Amygdala (tissue), 56 donors: Measurements from ENCODE around the gene ACOT4.
"Not testable (repeated sequence)": the region's sequence is repeated elsewhere in the genome, so short reads cannot be mapped to it uniquely, and the experiment has no call there.

Source experiments
- DNase-seq, 56 donors: peaks; one replicate each; lab custom pipeline; 2025; lab: John Stamatoyannopoulos, UW

ACOT4 gene

DNA sequence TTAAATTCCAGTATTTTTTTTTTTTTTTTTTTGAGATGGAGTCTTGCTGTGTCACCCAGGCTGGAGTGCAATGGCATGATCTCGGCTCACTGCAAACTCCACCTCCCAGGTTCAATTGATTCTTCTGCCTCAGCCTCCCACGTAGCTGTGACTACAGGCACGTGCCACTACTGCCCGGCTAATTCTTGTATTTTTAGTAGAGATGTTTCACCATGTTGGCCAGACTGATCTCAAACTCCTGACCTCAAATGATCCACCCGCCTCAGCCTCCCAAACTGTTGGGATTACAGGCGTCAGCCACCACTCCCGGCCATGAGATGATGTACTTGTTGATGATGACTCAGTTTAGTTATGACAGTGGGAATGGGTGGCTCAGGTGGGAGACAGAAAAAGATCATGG is 17.4 kb upstream of the ACOT4 start:
- DNase-seq = not testable (repeated sequence)

DNA sequence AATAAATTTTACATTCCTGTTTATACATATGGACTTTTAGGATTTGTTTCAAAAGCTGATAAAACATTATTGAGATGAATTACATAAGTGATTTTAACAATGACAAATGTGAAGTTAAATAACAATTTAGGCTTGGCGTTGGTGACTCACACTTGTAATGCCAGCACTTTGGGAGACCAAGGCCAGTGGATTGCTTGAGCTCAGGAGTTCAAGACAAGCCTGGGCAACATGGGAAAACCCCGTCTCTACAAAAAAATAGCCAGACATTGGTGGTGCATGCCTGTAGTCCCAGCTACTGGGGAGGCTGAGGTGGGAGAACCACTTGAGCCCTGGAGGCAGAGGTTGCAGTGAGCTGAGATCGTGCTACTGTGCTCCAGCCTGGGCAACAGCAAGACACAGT is 15.3 kb upstream of the ACOT4 start:
- no peak for DNase-seq

DNA sequence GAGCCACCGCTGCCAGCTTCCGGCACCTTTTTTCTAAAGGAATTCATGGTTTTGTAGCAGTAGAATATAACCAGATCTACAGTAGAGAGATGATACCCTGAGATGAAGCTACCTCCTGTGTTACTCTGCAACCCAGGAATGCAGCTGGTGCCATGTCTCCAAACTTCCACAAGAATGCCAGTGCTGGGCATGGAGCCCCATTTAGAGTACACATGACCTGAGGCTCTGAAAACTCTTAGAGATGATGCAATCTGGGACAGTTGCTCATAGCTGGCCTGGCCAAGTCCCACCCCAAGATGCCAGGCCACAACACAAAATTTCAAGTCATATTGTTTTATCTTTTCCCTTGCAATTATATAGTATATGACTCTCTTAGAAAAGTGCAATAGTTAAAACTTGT is 14.5 kb upstream of the ACOT4 start:
- DNase-seq = not testable (repeated sequence)

DNA sequence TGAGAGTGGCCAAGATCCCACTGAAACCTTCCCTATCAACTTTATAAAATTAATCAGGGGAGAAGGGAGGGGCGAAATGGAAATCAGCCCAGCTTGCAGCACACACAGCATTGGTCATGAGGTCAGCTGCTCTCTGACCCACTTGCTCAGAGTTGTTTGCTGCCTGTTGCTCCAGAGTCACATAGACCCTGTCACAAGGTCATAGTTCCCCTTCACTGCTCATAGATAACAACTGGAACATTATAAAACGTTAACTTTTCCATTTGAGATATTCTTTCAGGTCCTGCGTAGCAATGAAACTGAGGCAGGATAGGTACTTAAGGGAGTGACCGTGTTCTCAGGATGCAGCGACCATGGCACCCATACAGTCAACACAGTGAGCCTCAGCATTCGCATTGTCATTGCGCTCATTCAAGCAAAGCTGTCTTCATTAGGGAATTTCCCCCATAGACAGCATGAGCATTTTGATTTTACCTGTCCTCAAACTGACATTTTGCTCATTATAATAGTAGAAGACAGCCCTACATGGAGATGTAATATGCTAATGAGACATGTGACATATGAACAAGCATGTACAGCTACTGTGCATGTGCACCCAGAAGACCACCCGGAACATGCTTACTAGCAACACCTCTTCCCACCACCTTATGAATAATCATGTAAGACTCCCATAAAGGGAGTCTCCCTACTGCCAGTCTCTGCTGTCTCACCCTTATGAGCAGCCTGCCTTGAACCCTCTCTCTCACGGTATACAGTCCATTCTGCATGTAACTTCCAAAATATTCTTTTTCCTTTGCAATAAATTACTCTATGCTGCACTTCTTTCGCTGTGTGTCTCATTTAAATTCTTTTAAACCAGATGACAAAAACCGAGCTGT is 9.3 kb upstream of the ACOT4 start:
- not testable (repeated sequence) for DNase-seq

DNA sequence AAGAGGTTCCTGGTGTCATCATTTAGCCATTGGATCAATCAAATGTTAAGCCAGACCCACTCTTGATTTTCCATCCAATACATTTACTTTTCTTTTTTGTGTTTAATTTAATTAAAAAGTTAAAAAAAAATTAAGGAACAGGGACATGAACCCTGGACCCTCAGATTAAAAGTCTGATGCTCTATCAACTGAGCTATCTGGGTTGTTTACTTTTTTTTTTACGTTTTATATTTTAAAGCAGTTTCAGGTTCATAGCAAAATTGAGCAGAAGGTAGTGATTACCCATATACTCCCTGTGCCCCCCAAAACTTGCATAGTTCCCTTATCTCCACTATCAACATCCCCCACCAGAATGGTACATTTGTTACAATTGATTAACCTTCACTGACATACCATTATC is 3.0 kb upstream of the ACOT4 start:
- DNase-seq = no peak

DNA sequence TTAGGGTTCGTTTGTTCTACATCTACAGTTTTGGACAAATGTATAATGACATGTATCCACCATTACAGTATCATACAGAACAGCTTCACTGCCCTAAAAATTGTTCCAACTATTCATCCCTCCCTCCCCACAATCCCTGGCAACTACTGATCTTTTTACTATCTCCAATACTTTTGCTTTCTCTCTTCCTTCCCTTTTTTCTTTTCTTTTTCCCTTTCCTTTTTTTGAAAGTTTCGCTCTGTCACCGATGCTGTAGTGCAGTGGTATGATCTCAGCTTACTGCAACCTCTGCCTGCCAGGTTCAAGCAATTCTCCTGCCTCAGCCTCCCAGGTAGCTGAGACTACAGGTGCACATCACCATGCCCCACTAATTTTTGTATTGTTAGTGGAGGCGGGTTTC is 2.6 kb upstream of the ACOT4 start:
- DNase-seq = no peak

DNA sequence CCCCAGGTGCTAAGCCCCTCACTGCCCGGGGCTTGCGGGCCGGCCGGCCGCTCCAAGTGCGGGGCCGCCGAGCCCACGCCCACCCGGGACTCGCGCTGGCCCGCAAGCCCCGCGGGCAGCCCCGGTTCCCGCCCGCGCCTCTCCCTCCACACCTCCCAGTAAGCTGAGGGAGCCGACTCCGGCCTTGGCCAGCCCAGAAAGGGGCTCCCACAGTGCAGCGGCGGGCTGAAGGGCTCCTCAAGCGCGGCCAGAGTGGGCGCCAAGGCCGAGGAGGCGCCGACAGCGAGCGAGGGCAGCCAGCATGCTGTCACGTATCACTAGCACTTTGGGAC is 1.0 kb upstream of the ACOT4 start:
- DNase-seq = not testable (repeated sequence)

DNA sequence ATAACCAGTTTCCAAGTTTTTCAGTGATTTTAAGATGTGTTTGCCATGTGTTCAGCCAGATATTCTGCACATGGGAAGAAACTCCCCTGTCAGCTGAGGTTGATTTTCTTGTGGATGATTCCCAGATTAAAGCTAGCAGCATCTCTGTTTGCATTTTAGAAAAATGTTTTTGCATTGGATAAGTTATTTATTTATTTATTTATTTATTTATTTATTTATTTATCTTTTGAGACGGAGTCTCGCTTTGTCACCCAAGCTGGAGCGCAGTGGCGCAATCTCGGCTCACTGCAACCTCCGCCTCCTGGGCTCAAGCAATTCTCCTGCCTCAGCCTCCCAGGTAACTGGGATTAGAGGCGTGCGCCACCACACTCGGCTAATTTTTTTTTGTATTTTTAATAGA is 2.8 kb downstream of the ACOT4 start:
- DNase-seq = no peak

DNA sequence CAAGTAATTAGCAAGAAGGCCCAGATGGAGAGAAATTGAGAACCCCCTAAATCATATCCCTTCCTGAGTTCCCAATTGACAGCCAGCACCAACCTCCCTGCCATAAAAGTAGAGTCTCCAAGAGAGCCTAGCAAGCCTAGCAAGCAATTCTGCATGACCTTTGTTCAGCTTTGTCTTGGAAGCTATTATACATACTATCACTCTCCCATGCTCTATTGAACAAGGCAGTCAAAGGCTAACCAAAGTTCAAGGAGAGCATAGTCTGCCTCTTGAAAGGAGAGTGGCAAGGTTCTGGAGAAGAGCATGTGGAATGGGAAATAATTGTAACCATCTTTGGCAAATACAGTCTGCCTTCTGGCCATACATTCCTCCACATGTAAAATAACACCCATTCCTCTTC is 7.8 kb downstream of the ACOT4 start:
- DNase-seq = no peak

DNA sequence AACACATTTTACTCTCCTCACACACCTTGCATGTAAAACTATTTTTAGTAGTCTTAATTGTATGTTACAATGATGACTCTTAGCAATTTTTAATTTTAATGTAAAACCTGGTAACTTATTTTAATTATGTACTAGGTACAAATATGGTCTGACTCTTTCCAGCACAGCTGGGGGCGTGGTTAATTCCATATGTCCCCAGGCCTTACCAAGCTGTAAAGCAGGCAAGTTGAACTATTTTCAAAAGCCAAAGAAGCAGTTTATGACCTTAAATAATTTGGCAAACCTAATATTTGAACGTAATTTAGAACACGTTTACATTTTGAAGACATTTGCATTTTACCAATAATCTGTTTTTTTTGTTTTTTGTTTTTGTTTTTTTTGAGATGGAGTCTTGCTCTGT is 11.3 kb downstream of the ACOT4 start:
- no peak for DNase-seq

DNA sequence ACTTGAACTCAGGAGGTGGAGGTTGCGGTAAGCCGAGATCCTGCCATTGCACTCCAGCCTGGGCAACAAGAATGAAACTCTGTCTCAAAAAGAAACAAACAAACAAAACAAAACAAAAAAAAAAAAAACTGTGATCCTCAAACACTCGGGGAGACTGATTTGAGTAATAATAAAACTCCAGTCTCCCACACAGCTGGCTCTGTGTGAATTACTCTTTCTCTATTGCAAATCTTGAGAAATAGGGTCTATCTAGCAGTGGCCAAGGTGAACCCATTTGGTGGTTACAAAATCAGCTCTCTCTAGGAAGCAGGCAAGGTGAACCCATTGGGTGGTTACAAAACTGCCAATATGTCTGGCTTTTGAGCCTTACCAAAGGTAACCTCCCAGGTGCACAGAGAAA is 14.6 kb downstream of the ACOT4 start:
- DNase-seq = no peak

DNA sequence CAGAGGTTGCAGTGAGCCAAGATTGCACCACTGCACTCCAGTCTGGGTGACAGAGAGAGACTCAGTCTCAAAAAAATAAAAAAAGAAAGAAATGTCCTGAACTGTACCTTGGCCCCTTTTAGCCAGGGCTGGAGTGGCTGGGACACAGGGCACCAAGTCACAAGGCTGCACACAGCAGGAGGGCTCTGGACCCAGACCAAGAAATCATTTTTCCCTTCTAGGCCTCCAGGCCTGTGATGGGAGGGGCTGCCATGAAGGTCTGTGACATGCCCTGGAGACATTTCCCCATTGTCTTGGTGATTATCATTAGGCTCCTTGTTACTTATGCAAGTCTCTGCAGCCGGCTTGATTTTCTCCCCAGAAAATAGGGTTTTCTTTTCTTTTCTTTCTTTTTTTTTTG is 15.6 kb downstream of the ACOT4 start:
- no peak for DNase-seq

DNA sequence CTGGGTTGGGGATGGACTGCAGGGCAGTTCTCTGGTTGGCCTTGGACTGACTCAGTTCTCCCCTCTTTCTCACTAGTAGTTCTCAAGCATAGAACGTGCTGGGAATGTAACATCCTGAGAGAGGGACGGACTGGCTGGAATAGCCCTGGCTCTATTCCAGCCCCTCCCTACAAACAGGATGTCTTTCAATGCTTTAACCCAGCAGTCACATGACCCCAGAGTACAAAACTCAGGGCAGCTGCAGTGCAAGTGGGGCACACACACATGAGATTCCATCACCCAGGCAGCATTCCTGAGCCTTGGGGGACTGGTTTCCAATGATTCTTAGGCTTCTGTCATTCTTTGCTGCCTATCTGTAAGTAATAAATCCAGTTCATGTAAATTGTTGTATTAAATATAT is 19.0 kb downstream of the ACOT4 start:
- peak in 20 of 56 donors; percentile 1 to 42 (median 9) for DNase-seq

DNA sequence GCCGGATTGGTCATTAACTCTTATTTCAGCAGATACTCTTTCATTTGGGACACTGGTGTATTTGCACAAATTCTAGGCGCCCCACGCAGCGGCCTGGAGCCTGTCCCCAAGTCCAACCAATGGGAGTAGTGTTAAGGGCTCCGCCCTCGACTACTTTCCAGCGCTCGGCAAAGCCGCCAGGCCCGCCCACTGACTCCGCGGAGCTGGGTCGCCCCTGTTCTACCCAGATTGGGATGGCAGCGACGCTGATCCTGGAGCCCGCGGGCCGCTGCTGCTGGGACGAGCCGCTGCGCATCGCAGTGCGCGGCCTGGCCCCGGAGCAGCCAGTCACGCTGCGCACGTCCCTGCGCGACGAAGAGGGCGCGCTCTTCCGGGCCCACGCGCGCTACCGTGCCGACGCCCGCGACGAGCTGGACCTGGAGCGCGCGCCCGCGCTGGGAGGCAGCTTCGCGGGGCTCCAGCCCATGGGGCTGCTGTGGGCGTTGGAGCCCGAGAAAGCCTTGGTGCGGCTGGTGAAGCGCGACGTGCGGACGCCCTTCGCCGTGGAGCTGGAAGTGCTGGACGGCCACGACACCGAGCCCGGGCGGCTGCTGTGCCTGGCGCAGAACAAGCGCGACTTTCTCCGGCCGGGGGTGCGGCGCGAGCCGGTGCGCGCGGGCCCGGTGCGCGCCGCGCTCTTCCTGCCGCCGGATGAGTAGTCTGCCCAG is 20.8 kb downstream of the ACOT4 start, which contains the start of gene ACOT6:
ACOT6 (plus strand) TSS at position 179 of the 707 bp plus-strand sequence; CDS start at position 234, 55 bp downstream.
- DNase-seq = peak in 46 of 56 donors; percentile 17 to 78 (median 52)

DNA sequence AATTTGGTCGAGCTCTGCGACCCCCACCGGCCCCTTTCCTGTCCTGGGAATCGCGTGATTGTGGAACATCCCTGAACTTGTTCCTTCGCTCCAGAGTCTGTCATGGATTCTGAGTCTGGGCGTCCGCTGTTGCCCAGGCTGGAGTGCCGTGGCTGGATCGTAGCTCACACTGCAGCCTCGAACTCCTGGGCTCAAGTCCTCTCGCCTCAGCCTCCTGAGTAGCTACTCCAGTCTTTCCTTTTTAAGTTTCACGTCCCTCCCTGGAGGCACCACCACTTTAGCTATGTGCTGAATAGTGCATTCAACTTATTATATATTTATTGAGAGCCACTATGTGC is 21.3 kb downstream of the ACOT4 start:
- peak in 5 of 56 donors; percentile 33 to 60 (median 49) for DNase-seq

DNA sequence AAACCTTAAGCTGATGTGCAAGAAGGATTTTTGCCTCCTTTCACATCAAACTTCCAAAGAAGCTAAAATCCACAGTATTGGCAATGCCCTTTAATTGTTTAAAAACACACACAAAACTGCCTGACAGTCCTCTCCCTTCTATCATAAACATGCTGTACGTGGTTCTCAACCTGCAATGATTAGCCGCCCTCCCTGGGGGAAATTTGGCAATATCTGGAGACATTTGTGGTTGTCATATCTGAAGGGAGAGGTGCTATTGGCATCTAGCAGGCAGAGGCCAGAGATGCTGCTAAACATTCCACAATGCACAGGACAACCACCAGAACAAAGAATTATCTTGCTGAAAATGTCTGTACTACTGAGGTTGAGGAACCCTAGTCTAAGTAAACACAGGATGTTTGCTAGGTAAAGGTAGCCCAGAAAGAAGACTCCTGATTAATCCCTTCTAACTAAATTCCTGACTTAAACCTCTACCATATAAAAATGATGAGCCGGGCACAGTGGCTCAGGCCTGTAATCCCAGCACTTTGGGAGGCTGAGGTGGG is 21.8 kb downstream of the ACOT4 start:
- no peak for DNase-seq

DNA sequence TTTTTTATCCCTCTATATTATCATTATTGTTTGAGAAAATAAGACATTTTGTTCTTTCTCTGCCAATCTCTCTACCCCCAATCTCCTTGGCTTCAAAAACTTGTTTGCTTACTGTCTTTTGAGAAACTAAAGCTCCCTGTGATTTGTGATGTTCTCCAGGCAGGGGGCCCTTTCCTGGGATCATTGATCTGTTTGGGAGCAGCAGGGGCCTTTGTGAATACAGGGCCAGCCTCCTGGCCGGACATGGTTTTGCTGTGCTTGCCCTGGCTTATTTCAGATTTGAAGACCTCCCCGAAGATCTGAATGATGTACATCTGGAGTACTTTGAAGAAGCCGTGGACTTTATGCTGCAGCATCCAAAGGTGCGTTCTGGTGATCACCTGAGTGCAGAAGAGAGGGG is 25.2 kb downstream of the ACOT4 start:
- no peak for DNase-seq

DNA sequence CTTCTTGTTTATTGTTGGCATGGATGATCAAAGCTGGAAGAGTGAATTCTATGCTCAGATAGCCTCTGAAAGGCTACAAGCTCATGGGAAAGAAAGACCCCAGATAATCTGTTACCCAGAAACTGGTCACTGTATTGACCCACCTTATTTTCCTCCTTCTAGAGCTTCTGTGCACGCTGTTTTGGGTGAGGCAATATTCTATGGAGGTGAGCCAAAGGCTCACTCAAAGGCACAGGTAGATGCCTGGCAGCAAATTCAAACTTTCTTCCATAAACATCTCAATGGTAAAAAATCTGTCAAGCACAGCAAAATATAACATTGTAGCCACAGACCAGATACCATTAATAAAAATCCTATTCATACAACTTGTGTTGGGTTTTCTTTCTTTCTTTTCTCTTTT is 27.9 kb downstream of the ACOT4 start:
- DNase-seq = no peak

DNA sequence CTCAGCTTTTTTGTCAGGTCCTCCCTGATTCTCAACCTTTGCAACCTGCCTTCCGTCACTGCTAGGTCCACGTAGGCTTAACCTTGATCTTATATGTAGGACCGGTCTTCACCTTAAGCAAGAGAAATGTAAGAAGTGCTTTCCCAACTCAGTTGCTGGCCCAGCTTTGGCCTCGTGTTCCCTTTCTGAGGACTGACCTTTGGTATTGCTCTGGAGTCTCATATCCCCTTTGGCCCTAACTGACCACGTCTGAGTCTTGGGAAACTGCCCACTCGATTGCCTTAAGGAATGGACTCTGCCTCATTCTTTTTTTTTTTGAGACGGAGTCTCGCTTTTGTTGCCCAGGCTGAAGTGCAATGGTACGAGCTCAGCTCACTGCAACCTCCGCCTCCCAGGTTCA is 28.6 kb downstream of the ACOT4 start:
- DNase-seq = no peak

DNA sequence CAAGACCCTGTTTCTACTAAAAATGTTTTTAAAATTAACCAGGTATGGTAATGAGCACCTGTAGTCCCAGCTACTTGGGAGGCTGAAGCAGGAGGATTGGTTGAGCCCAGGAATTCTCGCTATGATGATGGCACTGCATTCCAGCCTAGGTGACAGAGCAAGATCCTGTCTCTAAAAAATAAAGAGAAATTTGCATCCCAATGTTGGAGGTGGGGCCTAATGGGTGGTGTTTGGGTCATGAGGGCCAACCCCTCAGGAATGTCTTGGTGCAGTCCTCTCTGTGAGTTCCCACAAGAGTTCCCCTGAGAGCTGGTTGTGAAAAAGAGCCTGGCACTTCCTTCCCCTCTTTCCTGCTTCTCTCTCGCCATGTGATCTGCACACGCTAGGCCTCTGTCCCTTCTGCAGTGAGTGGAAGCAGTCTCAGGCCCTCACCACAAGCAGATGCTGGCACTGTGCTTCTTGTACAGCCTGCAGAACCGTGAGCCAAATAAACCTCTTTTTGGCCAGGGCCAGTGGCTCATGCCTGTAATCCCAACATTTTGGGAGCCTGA is 31.9 kb downstream of the ACOT4 start:
- no peak for DNase-seq

DNA sequence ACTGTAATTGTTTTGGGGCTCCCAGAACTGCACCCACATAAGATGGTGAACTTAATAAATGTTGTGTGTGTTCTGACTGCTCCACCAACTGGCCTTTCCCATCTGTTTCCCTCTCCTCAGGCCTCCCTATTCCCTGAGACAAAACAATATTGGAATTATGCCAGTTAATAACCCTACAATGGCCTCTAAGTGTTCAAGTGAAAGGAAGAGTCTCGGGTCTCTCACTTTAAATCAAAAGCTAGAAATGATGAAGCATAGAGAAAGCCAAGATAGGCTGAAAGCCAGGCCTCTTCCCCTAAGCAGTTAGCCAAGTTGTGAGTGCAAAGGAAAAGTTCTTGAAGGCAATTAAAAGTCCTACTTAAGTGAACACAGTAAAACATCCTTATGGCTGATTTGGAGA is 34.0 kb downstream of the ACOT4 start:
- no peak for DNase-seq

DNA sequence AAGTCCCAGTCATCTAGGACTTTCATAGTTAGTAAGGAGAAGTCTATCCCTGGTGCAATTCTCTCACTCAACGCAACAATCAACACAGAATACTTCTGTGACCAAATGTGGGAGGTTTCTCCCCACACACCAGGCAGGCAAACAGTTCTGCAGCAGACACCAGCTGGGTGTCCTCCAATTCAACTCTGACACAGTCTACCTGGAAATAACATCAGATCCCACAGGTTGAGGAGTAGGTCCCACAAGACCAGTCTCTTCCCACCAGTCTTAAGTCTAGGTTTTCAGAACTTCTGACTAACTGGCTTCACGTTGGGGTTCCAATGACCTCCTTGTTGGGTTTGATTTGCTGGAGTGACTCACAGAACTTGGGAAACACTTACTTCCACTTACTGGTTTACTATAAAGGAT is 35.5 kb downstream of the ACOT4 start:
- no peak for DNase-seq
